Right cardiac atrium (tissue), 5 donors: Measurements from ENCODE around the gene SFXN2. TPM values are rescaled to one million over a fixed set of nuclear protein-coding genes. Genes with fewer than 3 reads are reported as not detected.
"Not testable (repeated sequence)": the region's sequence is repeated elsewhere in the genome, so short reads cannot be mapped to it uniquely, and the experiment has no call there.

Experiments
- ATAC-seq, 2 donors: fragments of 200-7000 bp; cut with Tn5 transposase; one replicate each; pipeline versions ENCODE4 v1.8.0 to v1.9.1; 2020; ENCODE audit warnings: moderate library complexity in 2 of 2, mild to moderate bottlenecking in 1 of 2
- DNase-seq, 3 donors: peaks; one replicate each; pipeline ENCODE4 v3.0.0-alpha.2; 2020
- H3K27ac ChIP-seq: one replicate; pipeline ENCODE4 v1.5.1; 2013; ENCODE audit warnings: mild to moderate bottlenecking, low read length, control low read depth, moderate library complexity
- H3K27me3 ChIP-seq: one replicate; pipeline ENCODE4 v1.6.1; 2013; ENCODE audit not compliant: control insufficient read depth, insufficient read depth
- H3K4me1 ChIP-seq: one replicate; pipeline ENCODE4 v1.6.1; 2013; ENCODE audit warnings: low read length; ENCODE audit not compliant: control insufficient read depth, insufficient read depth
- H3K4me3 ChIP-seq: one replicate; pipeline ENCODE4 v1.5.1; 2013; ENCODE audit warnings: low read length, control low read depth
- H3K9me3 ChIP-seq: one replicate; pipeline ENCODE4 v1.6.1; 2013; ENCODE audit warnings: low read length; ENCODE audit not compliant: control insufficient read depth
- WGBS: extraction: QIAGEN DNeasy Blood & Tissue Kit; methylation state at CpG from one replicate; pipeline ENCODE4 v1.1.7; 2013; 5-methylcytosine and 5-hydroxymethylcytosine counted together
- intact Hi-C, 4 donors: fragments of 100-400 bp; cut with DNase I; formaldehyde crosslinking; loops; one replicate each; pipeline versions ENCODE4 v1.11.0 to v1.14.0; 2022 to 2023
- long read RNA-seq, 4 donors: library from polyadenylated mRNA; unstranded; transcript quantifications; one replicate each; pipeline ENCODE4 v2.0.0, GENCODE V29; 2020 to 2021
- polyA plus RNA-seq: library from polyadenylated mRNA; stranded (reverse); fragments of 200-250 nt; gene quantifications from one replicate; pipeline ENCODE4 v1.2.3, GENCODE V29; 2013
- total RNA-seq, 4 donors: library from RNA; stranded (reverse); fragmentation: NEBNext Ultra II Directional; extraction: Animal tissue kit (Norgen Biotek cat#: 25700); gene quantifications; one replicate each; pipeline ENCODE4 v1.2.1, GENCODE V29; 2021
- donor health status: healthy with polysubstance abuse.
- donor health status: DM: no; HTN: yes; CAD: no.
- donor health status: DM: no; HTN: no; CAD: no.
- donor health status: DM: no; HTN: yes; CAD: no; lungs with severe emphysema.
- donor health status: DM: yes; HTN: yes; CAD: no.

SFXN2 gene
- 1 to 10 TPM; 1.8 to 4.8 (median 2.4) TPM for total RNA-seq
- polyA plus RNA-seq, result 1.8 TPM
- long read RNA-seq, donor 1, full-length matches to known transcripts, result 2 of 5 reads
- long read RNA-seq, donor 1, partial matches to known transcripts, result 0 of 5 reads
- long read RNA-seq, donor 1, other reads (novel, unspliced or antisense), result 3 of 5 reads
- long read RNA-seq, donor 2, full-length matches to known transcripts, result 2 of 4 reads
- long read RNA-seq, donor 2, partial matches to known transcripts, result 1 of 4 reads
- long read RNA-seq, donor 2, other reads (novel, unspliced or antisense), result 1 of 4 reads
- long read RNA-seq, donor 3, full-length matches to known transcripts, result 4 of 7 reads
- long read RNA-seq, donor 3, partial matches to known transcripts, result 0 of 7 reads
- long read RNA-seq, donor 3, other reads (novel, unspliced or antisense), result 3 of 7 reads
- long read RNA-seq, donor 4, partial matches to known transcripts, result 1 of 3 reads
- long read RNA-seq, donor 4, other reads (novel, unspliced or antisense), result 2 of 3 reads

DNA sequence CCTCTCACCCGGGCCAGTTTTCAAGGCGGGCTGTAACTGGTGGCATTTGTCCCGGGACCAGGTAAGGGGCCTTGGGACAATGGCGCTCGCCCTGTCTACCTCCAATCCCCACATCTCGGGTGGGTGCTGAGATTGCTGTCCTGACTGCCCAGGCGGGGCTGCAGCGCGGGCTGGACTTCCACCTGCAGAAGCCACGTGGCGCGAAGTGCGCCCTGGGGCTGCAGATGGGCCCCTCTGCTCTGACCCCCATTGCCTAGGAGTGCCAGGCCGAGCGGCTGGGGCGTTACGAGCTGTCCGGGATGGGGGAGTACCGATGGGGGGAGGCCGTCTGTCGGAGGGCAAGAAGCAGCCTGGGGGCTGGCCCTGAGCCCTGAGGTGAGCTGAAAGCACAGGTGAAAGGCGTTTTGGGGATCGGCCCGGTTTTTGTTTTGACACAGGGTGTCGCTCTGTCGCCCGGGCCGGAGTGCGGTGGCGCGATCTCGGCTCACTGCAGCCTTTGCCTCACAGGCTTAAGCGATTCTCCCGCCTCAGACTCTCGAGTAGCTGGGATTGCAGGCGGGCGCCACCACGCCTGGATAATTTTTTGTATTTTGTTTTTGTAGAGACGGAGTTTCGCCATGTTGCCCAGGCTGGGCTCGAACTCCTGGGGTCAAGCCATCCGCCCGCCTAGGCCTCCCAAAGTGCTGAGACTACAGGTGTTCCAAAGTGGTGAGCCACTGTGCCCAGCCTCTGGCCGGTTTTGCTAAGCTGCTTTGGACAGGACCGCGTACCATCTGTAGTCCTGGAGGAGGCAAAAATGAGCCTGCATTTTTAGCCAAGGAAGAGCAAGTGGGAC lies at the start of gene SFXN2:
Gene SFXN2 (plus strand): TSS at position 16 of the 835 bp plus-strand sequence. CDS start 12,001 bp downstream, outside the sequence.
- WGBS, result 6% methylated on average over 46 of the region's 46 CpGs
- peak within 1 kb of the TSS; percentile 82 for H3K4me3 ChIP-seq
- H3K4me1 ChIP-seq, result peaks cover 2% of the 10 kb centered on the region
- ATAC-seq, result no peak
- DNase-seq, result peak in 1 of 3 donors; percentile 49
- H3K27me3 ChIP-seq, result no peaks in the 10 kb centered on the region
- peak within 1 kb of the TSS; percentile 86 for H3K27ac ChIP-seq
- H3K9me3 ChIP-seq, result no peaks in the 10 kb centered on the region
- intact Hi-C loops, result loop anchor here in 2 of 4 donors (5.0 kb wide), 2 partner anchors 43 to 68 kb away; no protein-coding TSS in a partner anchor

GRCh38 chr10:102665904-102666509 lies 48.4 kb upstream of the SFXN2 start:
- 81% methylated on average over 9 of the region's 9 CpGs for WGBS
- intact Hi-C loops, result no loop called here
- Histone ChIP-seq H3K4me3 (no peak overlapping the region), H3K27me3 (no peaks in the 10 kb centered on the region), H3K9me3 (no peaks in the 10 kb centered on the region), H3K27ac (no peak overlapping the region), H3K4me1 (peaks cover 10% of the 10 kb centered on the region)
- DNase-seq (peak in 1 of 3 donors; percentile 36), ATAC-seq (no peak)

DNA sequence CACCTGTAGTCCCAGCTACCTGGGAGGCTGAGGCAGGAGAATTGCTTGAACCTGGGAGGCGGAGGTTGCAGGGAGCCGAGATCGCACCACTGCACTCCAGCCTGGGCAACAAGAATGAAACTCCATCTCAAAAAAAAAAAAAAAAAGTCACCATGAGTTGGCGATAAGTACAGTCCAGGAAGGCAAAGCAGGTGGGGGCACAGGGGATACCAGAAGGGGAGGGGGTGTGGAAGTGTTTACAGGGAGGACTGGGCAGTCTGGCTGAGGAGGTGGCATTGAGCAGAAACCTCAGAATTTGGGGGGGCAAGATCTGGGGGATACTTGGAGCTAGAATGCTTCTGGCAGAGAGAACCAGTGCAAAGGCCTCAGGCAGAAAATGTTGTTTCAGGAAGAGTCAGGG lies 47.0 kb upstream of the SFXN2 start:
- H3K4me3 ChIP-seq, ATAC-seq, DNase-seq, H3K9me3 ChIP-seq, H3K4me1 ChIP-seq, H3K27me3 ChIP-seq, H3K27ac ChIP-seq, intact Hi-C loops: not testable (repeated sequence)
- 92% methylated on average over 4 of the region's 4 CpGs for WGBS

DNA sequence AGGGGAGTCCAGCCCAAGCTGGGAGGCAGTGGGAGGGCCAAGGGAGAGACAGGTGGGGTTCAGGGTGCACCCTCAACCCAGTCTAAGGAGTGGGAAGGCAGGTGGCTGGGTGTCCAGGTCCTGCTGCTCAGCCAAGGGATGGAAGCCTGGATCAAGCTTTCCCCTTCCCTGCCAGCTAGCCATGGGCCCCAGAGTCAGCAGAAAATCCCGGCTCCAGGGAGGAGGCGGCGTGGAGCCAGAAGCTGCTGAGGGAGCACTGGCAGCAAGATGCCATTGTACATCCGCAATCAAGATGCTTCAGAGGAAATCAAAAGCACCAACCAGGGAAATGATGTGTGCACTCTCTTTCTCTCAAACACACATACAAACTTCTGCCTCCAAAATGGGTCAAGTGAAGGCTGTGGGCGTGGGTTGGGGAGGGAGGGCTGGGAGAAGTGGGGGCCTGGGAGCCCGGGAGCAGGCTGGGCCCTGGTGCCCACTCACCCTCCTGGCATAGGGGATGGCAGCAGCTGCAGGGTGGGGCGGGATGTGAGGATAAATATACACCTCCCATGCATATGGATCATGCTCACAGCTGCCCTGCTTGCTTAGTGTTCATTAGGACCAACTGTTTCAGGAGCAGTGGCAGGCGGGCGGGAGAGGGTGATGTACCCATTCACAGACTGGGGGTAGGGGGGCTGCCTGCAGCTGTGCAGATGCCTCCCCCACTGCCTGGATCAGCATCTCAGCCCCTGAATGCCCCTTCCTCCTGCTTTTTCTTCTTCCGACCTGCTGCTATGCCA lies 45.9 kb upstream of the SFXN2 start:
- Histone ChIP-seq H3K4me1 (peaks cover 7% of the 10 kb centered on the region), H3K9me3 (no peaks in the 10 kb centered on the region), H3K27ac (peak overlapping the region; percentile 88), H3K27me3 (no peaks in the 10 kb centered on the region), H3K4me3 (no peak overlapping the region)
- intact Hi-C loops, result no loop called here
- ATAC-seq, result no peak
- WGBS, result 85% methylated on average over 10 of the region's 10 CpGs
- DNase-seq, result peak in 1 of 3 donors; percentile 44

- Histone ChIP-seq H3K27me3 (no peaks in the 10 kb centered on the region), H3K9me3 (no peaks in the 10 kb centered on the region), H3K4me3 (no peak overlapping the region), H3K27ac (peak overlapping the region; percentile 88), H3K4me1 (peaks cover 12% of the 10 kb centered on the region)
- WGBS, result 60% methylated on average over 7 of the region's 7 CpGs
- ATAC-seq (peak; percentile 73), DNase-seq (peak; percentile 57 to 78 (median 76))
- intact Hi-C loops, result loop anchor here in 1 of 4 donors (5.0 kb wide), 1 partner anchor 43 kb away; the partner anchor contains the start of genes ARL3 and SFXN2
These were observed 45.0 kb upstream of the SFXN2 start for GRCh38 chr10:102669206-102670064.

- Histone ChIP-seq H3K27ac (peak overlapping the region; percentile 80), H3K4me1 (peaks cover 12% of the 10 kb centered on the region), H3K4me3 (no peak overlapping the region), H3K27me3 (no peaks in the 10 kb centered on the region), H3K9me3 (no peaks in the 10 kb centered on the region)
- WGBS, result 87% methylated on average over 9 of the region's 9 CpGs
- intact Hi-C loops, result loop anchor here in 1 of 4 donors (5.0 kb wide), 1 partner anchor 42 kb away; the partner anchor contains the start of genes ARL3 and SFXN2
- DNase-seq (no peak), ATAC-seq (no peak)
These were observed 44.3 kb upstream of the SFXN2 start for GRCh38 chr10:102670065-102670670.

- no peaks in the 10 kb centered on the region for H3K9me3 ChIP-seq
- no peaks in the 10 kb centered on the region for H3K27me3 ChIP-seq
- H3K27ac ChIP-seq, result peak overlapping the region; percentile 38
- DNase-seq (peak in 1 of 3 donors; percentile 16), ATAC-seq (no peak)
- H3K4me3 ChIP-seq, result no peak overlapping the region
- WGBS, result 53% methylated on average over 6 of the region's 6 CpGs
- intact Hi-C loops, result loop anchor here in 1 of 4 donors (5.0 kb wide), 1 partner anchor 41 kb away; the partner anchor contains the start of genes ARL3 and SFXN2
- peaks cover 17% of the 10 kb centered on the region for H3K4me1 ChIP-seq
These were observed 43.5 kb upstream of the SFXN2 start for GRCh38 chr10:102670871-102671434.

- H3K4me3 ChIP-seq, result no peak overlapping the region
- H3K4me1 ChIP-seq, result peaks cover 20% of the 10 kb centered on the region
- no peak for ATAC-seq
- 61% methylated on average over 13 of the region's 13 CpGs for WGBS
- intact Hi-C loops, result loop anchor here in 1 of 4 donors (5.0 kb wide), 1 partner anchor 39 kb away; the partner anchor contains the start of genes ARL3 and SFXN2
- peak overlapping the region; percentile 46 for H3K27ac ChIP-seq
- no peak for DNase-seq
- no peaks in the 10 kb centered on the region for H3K27me3 ChIP-seq
- no peaks in the 10 kb centered on the region for H3K9me3 ChIP-seq
These were observed 41.1 kb upstream of the SFXN2 start for GRCh38 chr10:102673236-102673818.
